GM19463 (cell line): ENCODE measurements around the gene IKBIP.
"Not testable (repeated sequence)": the region's sequence is repeated elsewhere in the genome, so short reads cannot be mapped to it uniquely, and the experiment has no call there.

ENCODE experiments used
- ATAC-seq: cut with Tn5 transposase; IDR thresholded peaks from one replicate; pipeline ENCODE4 v1.9.1; 2021; ENCODE audit warnings: mild to moderate bottlenecking, moderate library complexity; ENCODE audit not compliant: unreplicated experiment

Gene IKBIP

DNA sequence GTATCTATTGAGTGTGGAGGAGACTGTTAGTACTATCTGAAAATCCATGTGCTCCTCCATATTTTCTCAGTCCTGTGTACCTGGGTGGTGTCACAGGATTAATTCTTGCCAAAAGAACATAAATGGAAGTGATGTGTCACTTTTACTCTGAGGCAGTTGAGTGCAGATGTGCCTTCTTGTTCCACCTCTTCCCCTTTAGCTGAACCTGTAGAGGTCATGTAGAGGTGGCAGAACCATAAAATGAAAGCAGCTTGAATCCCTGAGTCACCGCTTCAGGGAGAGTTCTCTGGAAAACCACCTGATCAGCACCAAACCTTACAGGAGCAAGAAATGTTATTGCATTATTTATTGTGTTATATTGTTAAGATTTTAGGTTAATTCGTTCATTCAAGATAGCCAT is 65.8 kb downstream of the IKBIP start:
- ATAC-seq: no peak

DNA sequence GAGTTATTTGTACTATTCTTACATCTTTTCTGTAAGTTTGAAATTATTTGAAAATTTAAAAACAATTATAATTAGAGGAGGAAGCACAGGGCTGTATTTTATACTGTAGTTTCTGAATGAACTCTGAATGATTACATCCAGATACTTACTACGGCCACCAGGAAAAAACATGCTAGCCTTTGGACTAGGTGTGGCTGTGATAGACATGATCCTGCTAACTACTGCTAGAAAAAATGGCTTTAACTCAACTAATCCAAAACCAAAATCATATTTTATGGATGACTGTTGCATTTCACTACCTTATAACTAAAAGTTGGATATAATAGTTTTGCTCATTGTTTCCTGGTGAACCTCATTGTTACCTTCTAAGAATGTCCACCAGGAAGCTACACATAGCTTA is 66.2 kb downstream of the IKBIP start:
- ATAC-seq: no peak

DNA sequence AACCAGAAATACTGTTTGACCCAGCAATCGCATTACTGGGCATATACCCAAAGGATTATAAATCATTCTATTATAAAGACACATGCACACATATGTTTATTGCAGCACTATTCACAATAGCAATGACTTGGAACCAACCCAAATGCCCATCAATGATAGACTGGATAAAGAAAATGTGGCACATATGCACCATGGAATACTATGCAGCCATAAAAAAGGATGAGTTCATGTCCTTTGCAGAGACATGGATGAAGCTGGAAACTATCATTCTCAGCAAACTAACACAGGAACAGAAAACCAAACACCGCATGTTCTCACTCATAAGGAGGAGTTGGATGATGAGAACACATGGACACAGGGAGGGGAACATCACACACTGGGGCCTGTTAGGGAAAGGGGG is 67.8 kb downstream of the IKBIP start:
- ATAC-seq: not testable (repeated sequence)

DNA sequence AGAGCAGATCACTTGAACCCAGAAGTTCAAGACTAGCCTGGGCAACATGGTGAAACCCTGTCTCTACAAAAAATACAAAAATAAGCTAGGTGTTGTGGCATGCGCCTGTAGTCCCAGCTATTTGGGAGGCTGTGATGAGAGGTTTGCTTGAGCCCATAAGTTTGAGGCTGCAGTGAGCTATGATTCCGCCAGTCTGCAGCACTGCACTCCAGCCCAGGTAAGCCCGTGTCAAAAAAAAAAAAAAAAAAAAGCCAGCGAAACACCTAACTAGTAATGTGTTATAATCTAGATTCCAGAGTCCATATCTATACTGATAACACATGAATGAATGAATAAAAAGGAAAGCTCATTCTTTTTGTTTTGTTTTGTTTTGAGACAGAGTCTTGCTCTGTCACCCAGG is 69.6 kb downstream of the IKBIP start:
- no peak for ATAC-seq
